GM19043 (cell line): ENCODE measurements around the gene MAFF.
"Not testable (repeated sequence)": the region's sequence is repeated elsewhere in the genome, so short reads cannot be mapped to it uniquely, and the experiment has no call there.

Experiments used
- ATAC-seq: cut with Tn5 transposase; IDR thresholded peaks from one replicate; pipeline ENCODE4 v1.9.1; 2021; ENCODE audit warnings: low read depth; ENCODE audit not compliant: unreplicated experiment

MAFF gene

DNA sequence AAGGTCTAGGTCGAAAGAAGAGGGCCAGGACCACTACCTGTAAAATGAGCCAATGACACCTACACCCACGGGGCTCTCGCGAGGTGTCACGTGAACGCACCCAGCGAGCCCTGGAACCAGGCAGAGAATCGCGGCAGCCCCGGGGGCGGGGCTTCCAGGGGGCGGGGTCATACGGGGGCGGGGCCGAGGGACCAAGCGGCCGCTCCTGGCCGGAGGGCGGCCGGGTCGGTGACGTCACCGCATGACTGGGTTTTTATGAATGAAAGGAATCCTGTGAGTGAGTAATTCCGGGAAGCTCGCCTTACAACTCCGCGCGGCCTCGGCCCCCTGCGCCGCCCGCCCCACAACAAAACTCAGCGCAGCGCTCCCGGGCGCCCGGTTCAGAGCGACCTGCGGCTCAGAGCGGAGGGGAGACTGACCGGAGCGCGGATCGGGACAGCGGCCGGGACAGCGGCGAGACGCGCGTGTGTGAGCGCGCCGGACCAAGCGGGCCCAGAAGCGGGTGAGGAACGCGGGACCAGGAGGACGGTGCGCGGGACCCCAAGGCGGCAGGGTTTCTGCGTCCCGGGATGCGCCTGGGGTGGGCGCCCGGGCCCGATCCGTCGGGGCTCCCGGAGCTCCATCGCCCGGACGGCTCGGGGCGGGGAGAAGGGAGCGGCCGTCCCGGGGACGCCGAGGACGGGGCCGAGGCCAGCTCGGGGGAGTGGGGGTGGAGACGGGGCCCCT is at the start of gene MAFF:
MAFF (plus strand) TSS at position 284 of the 726 bp plus-strand sequence. CDS start 11,860 bp downstream, outside the sequence.
- ATAC-seq, result no peak

DNA sequence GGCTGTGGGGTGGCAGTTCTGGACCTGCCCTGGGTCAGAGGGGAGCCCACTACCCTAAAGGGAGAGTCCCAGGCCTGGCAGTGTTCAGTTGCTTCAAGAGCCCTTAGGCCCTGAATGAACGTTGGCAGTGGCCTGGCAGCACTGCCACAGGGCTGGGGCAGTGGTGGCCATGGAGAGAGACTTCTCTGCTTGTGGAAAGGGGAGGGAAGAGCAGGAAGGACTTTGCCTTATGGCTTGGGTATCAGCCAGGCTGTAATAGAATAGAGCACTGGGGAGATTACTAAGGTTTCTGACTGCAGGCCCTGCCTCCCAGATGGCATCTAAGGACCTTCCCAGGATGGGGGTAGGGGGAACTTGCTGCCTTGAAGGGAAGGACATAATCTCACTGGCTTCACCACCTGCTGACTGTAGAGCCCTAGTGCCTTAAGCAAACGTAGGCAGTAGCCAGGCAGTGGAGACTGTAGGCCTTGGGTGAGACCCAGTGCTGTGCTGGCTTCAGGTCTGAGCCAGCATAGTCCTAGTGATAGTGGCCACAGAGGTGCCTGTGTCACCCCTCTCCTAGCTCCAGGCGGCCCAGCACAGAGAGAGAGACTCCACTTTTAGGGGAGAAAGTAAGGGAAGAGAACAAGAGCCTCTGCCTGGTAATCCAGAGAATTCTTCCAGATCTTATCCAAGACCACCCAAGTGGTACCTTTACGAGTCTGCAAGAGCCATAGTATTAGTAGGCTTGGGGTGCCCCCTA is 47.8 kb upstream of the MAFF start:
- ATAC-seq, result no peak

- not testable (repeated sequence) for ATAC-seq
Observed at GRCh38 chr22:38154563-38154915, 47.3 kb upstream of the MAFF start.

- no peak for ATAC-seq
Observed at GRCh38 chr22:38155703-38156102, 46.1 kb upstream of the MAFF start.

GRCh38 chr22:38162881-38163843 is 38.6 kb upstream of the MAFF start:
- ATAC-seq, result no peak

DNA sequence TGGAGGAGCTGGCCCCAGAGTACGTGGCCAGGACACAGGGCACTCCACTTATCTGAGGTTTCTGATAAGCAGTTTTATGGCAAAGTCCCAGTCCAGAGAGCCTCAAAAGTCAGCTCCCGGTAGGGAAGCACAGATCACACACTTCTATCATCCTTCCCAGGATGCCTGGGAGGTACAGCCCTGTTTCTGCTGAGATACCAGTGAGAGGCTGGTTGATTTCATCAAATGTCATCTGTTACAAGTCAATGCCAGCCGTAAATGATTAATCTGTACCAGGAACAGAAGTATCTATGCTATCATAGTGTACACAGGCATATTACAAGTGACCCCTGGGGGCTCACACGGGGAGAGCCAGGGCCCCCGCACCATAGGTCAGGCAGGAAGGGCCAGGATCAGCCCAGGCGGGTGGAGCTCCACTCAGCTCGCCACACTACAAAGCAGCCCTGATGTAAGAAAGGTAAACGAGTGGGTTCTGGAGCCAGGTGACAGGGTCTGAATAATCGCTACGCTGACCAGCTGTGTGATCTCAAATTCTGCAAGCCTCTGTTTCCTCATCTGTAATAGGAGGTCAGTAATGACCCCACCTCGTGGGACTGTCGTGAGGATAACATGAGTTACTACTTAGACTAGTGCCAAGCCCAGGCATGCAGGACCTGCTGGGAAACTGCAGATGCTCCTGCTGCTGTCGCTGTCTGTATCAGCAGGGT is 37.8 kb upstream of the MAFF start:
- ATAC-seq, result no peak

DNA sequence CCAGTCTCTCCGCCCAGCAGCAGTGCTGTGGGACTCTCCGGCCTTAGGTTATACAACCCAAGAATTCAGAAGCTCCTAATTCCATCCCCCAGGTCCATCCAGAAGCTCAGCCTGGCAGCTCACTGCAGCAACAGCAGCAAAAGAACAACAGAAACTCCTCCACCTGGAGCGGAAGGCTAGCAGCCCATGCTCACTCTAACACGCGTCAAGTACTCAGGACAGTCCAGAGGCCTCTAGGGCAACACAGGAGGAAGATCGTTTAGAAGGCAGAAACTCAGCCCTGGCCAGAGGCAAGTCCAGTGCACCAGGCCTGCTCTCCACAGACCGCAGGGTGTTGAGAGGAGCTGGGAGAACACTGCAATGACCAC is 37.3 kb upstream of the MAFF start:
- ATAC-seq, result no peak

DNA sequence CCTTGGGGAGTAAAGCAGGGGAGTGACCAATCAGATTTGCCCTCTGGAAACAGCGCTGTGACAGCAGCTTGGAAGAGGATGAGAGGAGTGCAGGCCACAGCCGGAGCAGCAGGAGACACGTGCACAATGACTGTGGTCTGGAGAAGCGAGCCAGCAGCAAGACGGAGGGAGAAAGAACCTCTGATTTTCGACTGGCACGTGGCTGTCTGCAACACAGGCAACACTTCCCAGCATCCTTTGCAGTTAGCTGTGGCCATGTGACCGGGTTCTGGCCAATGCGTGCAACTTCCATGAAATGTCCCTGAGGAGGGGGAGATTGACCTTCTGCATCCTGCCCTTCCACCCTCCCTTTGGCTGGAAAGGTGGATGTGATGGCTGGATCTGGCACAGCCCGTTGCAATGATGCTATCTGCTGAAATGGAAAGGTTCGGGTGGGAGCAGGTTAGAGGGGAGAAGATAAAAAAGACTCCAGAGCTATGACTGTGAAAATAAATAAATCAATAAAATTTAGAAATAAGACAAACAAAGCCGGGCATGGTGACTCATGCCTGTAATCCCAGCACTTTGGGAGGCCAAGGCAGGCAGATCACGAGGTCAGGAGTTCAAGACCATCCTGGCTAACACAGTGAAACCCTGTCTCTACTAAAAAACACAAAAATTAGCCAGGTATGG is 35.7 kb upstream of the MAFF start:
- ATAC-seq, result no peak

DNA sequence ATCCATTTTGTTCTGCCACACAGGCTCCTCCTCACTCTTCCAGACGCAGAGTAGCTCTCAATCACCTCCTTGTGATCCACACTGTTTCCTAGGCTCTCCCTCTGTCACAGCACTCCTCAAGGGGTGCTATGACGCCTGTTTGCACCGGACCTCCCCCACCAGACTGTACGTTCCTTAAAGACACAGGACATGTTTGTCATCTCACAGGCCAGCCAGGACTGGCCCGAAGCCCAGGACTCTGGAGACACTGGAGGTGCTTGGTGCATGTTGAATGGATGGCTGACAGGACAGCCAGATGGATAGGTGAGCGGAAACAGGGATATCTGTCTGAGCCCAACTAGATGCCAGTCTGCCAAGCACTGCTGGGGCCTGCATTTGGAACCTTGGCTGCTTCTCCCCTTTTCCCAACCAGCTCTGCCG is 33.8 kb upstream of the MAFF start:
- no peak for ATAC-seq

DNA sequence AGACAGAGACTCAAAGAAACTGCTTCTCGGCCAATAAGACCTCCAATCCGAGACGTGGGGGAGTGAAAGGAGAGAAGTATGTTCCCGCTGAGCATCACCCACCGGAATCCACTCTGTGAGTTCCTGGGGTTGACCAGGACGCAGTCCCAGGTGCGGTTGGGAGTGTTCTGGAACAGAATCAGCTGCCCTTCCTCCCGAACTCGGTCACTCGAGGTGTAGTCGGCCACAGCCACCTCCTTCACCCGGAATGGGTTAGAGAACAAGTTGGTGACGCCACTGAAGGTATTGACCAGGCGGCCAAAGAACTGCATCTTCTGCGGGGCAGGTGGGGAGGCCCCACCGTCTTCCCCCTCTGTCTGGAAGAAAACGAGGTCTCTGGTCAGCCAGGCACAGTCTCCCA is 32.7 kb upstream of the MAFF start:
- ATAC-seq, result no peak

- ATAC-seq, result no peak
Observed at GRCh38 chr22:38170469-38170868, 31.3 kb upstream of the MAFF start.

DNA sequence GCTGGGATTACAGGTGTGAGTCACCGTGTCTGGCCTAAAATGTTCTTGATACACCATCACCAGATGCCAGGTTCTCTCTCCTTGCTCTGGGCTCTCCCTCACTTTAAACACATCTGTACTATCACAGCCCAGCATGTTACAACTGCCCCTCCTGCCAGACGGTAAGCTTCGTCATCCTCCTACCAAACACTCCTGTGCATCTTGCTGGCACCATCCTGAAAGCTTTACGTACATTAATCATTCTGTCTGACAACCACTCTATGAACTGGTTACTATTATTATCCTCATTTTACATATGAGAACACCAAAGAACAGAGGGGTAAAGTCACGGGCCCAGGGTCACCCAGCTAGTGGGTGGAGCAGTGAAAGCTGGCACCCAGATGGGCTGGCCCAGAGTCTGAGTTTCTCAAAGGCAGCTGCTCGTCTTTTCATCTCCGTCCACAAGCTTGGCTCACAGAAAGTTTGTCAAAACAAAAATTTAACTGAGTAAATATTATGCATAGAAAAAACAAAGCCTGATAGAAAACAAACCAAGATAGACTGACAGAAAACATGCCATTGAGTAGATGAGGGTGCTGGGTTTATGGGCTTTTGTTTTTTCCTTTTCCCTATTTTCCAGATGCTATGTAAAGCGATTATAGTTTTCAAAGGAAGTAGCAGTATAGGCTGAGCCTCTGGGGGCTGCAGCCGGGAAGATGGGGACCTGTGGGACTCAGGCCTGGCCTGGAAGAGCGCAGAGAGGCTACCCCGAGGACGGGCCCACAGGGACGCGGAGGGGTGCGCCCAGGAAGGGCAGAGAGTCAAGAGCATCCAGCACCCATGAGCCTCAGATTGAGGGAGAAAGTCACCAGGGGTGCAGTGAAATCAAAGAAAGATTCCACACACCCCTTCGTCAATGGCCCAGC is 29.6 kb upstream of the MAFF start:
- no peak for ATAC-seq

DNA sequence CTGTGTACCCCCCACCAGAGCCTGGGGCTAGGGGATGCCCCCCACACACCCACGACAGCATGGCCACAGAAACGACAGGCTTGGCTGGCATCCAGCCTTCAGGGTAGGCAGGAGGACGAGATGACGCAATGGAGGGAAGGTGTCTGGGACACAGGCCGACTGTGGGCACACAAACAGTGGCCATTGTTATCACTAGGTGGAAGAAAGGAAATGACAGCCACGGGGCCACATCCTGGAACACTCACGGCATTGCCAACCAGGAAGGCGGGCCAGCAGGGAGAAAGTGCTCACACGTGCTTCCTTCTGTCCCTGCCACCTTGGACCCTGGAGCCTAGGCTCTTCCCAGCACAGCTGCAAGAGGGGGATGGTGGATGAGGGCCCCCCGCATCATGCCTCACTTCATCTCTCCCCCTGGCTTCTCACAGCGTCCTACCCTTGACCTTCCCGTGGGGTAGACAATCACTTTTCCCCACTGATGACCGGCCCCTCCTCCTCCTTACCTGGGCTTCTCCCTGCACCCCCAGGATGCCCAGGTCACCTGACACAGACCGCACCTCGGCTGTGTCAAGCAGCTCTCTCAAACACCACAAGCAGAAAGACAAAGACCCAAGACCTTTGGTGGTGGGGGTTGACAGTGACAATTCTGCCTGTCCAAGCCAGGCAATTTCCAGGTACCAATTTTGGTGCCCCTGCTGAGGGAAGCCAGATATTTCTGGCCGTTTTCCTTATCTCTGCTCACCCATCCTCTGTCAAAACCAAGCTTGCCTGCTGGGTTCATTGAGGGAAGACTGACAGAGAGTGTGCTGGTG is 28.8 kb upstream of the MAFF start:
- no peak for ATAC-seq

GRCh38 chr22:38173641-38173906 is 28.2 kb upstream of the MAFF start:
- ATAC-seq, result no peak

DNA sequence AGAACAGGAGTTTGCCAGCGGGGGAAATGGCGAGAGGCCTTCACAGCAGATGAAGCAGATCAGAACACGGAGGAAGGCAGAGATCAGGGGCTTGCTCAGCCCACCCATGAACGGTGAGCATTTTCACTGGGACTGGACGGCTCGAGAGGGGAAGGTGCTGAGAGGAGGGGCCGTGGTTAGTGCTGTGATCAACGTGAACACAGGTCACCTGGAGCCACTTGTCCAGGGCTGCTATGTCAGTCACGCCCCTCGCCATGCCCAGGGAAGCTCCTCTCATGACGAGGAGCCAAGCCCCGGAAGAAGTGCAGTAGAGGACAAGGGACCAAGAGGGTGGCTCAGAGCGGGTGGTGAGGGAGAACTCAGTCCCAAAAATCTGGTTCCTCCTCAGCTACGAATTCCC is 27.2 kb upstream of the MAFF start:
- no peak for ATAC-seq

- ATAC-seq, result no peak
Observed at GRCh38 chr22:38175206-38176118, 26.3 kb upstream of the MAFF start.

DNA sequence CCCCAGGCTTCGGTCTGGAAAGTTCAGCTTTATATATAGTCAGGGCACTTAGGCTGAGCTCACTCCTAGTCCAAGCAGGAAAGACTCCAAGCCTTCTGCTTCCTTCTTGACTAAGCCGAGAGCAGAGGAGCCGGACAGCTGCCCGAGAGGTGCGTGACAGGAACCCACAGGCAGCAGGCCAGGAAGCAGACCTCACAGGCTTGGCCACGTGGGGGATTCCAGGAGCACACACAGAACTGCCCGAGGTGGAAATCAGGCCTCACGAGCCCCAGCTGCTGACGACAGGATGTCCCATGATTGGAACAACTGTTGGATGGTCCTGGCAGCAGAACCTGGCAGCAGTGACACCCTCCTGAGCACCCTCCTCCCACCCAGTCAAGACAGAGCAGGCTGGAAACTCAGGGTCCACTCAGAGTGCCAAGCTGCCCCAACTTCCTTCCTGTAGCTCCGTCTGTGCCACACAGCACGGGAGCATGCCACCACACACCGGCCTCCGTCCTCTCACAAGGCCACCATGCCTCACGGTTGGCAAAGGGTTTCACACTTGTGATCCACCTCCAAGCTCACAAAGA is 25.5 kb upstream of the MAFF start:
- no peak for ATAC-seq
